ENCODE results near the gene AMN1.
"Not testable (repeated sequence)": the region's sequence is repeated elsewhere in the genome, so short reads cannot be mapped to it uniquely, and the experiment has no call there.

The AMN1 gene

DNA sequence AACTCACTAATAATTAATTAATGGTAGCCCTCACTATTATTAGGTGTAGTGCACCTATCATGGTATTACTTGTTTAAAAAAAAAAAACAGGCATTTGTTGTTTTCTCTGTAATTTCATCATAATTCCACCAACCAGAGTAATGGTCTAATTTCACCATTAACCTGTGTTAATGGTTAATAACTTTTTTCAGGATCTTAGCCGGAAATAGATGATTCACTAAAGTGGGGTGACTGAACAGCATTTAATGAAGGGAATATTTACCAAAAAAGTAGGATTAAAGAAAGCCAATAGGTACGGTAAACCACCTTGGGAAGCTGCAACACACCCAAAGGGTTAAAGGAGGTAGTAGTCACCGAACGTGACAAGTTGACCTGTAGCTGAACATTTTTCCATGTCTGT, 56.3 kb downstream of the AMN1 start:
- DNase-seq: no peak

DNA sequence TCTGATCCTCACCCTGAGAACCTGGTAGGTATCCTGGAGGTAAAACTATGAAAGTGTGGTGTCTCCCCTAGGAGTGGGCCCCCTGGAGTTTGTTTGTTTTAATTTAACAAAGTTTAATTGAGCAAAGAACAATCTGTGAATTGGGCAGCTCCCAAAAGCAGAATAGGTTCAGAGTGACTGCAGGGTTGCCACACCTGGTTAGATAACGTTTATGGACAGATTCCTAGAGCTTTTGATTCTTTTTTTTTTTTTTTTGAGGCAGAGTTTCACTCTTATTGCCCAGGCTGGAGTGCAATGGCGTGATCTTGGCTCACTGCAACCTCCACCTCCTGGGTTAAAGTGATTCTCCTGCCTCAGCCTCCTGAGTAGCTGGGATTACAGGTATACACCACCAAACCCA, 59.2 kb downstream of the AMN1 start:
- not testable (repeated sequence) for DNase-seq

DNA sequence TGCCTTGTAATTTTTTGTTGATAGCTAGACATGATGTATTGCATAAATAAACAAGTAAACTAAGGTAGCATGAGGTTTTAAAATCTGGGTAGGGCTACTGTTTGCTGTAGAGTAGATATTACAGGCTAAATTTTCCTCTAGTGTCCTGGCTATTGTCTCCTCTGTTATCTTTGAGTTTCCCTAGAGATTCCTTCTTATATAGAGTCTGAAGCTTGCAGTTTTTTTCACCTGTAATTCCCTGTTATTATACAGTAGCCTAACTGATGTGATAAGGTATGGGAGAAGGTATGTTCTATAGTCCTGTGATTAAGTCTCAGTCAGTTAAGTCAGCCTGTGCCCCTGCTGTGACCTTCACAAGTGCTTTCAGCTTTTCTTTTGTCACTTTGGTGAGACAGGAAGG, 59.8 kb downstream of the AMN1 start:
- no peak for DNase-seq

DNA sequence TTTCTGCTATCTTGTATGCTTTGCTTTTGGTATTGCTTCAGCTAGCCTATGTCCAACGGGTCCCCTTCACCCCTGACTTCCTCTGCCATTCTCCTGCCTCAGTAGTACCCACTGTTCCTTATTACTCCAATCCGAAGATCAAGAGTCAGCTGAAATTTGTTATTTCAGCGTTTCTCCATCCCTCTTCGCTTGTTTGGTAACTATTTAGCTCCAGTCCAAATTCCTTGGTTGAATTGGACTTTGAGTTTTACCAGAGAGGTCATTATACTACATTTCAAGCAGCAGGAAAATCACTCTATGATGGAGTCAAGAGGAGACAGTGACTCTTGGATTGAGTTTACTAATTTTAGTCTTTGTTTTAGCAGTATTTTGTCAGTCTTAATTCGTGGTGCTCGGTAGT, 64.8 kb downstream of the AMN1 start:
- no peak for DNase-seq

DNA sequence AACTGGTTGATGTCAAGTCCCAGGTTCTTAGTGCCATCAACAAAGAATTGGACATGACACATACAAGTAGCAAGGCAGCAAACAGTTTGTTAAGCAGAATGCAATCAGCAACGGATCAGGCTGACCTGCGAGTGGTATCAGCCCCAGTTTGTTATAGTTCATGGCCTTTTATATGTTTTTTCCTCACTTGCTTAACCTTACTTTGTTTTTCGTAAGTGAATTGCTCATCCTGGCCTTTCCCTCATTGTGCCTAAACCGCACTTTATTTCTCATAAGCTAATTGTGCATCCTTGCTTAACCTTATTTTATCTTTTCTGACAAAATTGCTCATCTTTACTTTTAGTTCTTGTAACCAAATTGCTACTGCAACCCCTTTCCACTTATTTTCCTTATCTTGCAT, 65.2 kb downstream of the AMN1 start:
- no peak for DNase-seq

DNA sequence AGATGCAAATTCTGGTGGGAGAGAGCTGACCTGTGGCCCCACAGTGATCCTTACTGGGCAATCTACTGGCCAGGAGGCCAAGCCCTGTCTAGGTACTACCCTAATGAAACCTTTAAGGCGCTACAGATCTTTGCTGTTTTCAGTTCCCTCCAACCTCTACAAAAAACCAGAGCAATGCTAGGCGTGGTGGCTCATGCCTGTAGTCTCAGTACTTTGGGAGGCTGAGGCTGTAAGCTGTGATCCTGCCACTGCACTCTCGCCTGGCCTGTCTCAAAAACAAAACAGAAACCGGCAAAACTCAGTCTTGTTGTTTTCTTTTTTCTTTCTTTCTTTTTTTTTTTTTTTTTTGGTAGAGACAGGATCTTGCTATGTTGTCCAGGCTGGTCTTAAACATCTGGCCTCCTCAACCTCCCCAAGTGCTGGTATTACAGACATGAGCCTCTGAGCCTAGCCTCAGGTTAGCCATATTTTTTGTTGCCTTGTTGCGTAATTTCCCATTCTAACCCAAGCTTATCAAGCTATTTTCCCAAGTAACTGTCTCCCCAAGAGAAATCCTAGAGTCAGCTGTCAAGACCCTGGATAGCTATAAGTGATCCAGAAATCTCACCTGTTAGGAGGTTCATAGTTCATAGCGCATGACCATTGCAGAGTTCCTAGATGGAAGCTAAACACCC, 66.5 kb downstream of the AMN1 start:
- DNase-seq: no peak

DNA sequence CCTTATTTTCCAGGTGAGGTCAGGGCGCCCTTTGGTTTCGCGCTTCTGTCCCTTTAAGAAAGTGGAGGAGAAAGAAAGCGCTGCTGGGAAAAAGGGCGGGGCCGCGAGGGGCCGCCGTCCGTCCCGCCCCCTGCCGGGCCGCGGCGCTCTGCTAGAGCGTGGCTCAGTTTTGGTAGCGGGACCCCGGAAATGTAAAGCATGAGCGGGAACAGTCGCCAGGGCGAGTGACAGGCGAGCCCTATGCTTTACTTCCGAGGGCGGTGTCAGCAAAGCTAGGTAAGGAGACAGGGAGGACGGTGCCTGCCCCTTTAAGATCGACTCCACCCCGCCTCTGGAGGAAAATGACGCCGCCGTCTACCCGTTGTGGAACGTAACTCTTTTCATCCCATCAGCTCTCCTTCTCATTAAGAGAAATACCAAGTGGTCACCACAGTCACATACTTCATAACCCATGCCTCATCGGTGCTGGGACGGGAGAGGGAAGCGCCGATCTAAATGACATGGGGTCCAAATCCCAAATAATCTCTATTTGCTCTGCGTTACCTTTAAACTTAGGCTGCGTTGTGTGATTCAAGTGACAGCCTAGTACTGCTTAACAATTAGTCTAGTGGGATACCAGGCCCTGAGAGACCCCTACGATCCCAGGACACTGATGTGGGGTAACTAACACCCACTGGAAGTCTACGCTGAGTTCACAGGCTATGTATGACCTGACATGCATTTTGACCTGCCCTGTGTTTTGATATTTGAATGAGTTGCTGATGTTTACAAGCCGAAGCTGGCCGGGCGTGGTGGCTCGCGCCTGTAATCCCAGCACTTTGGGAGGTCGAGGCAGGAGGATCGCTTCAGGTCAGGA, 69.5 kb downstream of the AMN1 start, which contains the start of gene ETFBKMT:
Gene ETFBKMT (plus strand): TSS at position 602 of the 856 bp plus-strand sequence. CDS start 2,266 bp downstream, outside the sequence.
- peak; percentile 95 to 98 for DNase-seq

DNA sequence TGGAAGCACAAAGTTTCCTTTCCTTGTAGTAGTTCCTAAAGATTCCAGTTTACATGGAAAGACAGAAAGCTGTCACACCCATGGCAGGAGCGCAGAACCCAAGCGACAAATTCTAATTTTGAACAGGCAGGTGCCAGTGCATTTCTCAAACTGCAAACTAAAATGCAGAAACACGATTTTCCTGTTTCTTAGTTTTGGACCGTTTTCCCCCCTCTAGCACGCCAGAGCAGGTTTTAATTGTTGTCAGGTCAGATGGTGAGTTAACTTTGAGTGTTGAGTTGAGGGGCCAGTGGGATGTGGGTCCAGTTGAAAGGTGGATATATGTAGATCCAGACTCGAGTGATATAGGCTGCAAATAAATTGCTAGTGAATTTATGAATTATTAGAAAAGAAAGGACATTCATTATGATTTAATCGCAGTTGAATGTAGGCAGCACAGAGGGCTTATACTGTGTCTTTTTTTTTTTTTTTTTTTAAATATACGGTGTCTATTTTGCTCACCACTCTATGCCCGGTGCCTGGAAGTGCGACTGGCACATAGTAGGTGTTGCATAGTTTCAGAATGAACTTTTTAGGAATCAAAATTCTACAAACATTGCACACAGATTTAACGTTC, 70.2 kb downstream of the AMN1 start:
- DNase-seq: no peak

DNA sequence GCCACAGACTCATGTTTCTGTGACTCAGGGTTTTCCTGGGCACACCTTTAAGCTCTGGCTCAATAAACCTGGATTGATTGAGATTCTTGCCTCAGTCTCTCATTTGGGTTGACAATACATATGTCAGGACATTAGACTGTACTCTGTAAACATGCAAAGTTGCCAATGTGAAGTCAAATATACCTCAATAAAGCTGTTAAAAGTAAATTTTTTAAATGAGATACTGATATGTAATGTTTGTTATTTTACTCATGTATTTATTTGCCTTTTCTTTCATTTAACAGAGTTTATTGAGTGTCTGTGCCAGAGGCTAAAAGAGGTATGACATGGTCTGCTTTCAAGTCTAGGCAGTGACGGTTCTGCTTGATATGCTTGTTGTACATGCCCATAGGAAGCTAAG, 73.0 kb downstream of the AMN1 start:
- no peak for DNase-seq

DNA sequence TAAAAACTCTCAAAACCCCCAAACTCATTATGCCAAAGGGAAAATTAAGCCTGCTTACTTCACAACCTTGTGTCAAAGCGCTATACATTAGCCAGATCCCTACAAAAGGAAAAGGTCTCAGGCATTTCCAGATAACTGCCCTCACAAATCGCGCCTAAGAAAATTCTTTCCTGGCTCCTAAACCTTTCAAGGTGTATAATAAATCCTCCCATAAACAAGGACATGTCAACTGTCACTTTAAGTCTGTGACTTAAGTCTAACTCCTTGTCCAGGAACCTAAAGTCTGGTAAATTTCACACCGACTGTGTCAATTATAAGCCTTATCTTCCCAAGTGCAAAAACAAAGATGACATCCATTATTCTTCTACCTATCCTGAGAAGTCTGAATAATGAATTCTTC, 73.6 kb downstream of the AMN1 start:
- DNase-seq: no peak

DNA sequence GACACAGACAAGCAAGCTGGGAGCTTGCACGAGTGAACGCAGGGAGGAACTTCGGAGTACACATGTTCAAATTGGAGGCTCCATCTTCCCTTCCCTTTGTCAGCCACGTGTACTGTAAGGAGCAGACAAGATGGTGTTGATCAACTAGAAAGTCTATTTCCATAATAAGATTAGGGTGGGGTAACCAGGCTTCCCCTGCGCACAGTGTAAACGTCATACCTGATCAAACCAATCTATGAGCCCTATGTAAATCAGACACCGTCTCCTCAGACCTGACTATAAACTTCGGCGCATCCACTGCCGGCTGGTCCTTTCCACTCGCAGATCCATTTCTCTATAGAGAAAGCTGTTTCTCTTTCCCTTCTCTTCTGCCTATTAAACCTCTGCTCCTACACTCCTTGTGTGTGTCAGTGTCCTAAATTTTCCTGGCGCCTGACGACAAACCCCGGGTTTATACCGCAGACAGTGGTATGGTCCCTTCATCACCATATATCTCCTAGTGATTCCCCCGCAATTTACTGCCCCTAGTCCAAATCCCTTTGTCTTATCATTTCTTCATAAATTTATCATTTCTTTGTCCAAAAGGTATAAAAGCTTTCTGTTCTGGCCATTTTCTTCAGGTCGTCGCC, 76.8 kb downstream of the AMN1 start:
- no peak for DNase-seq

DNA sequence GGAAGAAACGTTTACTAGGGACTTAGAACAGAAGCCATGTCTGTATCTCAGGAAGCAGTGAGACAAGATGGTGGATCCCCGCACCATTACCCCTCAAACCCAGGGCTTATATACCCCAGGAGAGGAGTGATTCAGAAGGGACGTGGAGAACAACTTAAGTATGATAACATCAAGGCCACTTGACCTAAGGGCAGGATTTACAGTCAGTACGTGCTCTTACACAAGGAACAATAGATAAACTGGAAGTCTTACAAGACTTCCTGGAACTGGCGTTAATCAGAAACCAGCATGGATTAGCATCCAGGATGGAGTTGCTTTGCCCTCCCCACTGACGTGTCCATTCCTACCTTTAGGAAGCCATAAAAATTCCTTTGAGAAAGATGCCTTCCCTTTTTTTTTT, 77.9 kb downstream of the AMN1 start:
- DNase-seq: no peak

DNA sequence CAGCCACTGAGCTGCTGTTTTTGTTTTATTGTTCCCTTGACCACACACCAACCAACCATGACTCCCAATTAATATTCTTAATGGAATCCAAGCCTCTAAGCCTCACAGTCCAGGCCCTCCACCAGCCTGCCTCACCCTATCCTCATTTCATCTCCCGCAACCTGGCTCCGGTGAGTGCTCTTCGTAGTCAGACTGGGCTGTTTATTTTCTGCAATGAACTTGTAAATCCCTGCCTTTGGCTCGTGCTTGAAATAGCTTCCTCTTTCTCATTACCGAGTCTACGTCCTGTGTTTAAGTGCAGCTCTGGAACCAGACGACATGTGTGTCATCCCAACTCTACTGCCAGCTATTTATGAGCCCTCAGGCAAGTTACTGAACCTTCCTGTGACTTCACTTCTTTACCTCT, 81.7 kb downstream of the AMN1 start:
- DNase-seq: peak; percentile 31 to 56

DNA sequence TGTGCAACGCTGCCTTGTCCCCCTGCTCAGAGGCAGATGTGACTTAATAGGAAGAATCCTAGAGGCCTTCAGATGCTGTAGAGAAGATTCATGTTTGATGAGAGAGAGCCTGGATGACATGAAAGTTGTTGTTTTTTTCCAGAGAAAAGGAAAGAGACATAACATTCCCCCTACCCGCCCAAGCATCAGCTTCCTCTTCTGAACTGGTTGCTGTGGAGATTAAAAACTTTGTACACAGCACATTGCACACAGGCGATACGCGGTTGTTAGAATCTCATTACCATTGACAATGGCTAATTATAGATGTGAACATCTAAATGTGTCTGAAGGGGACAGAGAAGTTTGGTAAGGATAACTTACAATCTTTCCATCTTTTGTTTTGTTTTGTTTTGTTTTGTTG, 82.9 kb downstream of the AMN1 start:
- DNase-seq: no peak

DNA sequence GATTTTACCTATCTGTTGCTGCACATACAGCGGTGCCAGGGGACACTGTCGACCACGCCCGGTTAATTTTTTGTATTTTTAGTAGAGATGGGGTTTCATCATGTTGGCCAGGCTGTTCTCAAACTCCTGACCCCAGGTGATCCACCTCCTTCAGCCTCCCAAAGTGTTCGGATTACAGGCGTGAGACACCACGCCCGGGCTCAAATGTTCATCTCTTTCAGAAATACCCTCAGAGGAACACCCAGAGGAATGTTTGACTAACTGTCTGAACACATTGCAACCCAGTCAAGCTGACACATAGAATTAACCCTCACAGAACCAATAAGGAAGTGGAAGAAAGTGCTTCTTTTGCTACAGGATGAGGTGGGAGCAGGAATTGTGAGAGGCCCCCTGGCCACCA, 84.3 kb downstream of the AMN1 start:
- no peak for DNase-seq

DNA sequence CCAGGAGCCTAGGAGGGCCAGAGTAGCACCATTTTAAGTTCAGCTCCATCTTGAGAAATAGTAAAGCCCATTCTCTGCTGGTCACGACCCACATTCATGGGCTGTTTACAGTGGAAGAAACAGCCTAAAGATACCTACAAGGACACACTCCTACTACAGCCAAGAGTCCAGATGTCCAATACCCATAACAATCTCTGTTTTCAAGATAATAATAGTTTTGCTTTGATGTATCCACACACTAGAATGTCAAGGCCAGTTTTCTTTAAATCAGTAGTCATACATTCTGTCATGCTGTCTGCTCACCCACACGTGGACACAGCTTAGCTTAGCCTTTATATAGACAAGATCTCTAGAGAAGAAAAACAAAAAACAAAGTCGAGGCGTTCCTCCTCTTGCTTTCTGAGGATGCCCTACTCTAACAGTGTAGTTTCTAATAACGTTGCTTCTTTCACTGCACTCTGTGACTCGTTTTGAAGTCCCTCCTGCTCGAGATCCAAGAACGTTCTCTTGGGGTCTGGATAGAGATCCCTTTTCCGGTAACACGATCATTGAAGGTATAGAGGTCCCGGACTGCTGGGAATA, 87.2 kb downstream of the AMN1 start:
- no peak for DNase-seq

DNA sequence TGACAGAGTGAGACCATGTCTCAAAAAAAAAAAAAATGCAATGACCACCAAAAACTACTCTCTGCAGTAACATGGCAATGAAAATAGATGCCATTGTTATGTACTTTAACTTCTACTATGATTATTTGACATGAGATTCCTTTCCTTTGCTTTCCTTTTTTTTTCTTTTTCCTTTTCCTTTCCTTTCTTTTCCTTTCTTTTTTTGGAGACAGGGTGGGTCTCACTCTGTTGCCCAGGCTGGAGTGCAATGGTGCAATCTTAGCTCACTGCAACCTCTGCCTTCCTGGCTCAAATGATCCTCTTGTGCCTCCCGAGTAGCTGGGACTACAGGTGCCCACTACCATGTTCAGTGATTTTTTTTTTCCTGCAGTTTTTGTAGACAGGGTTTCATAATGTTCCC, 94.2 kb downstream of the AMN1 start:
- no peak for DNase-seq

DNA sequence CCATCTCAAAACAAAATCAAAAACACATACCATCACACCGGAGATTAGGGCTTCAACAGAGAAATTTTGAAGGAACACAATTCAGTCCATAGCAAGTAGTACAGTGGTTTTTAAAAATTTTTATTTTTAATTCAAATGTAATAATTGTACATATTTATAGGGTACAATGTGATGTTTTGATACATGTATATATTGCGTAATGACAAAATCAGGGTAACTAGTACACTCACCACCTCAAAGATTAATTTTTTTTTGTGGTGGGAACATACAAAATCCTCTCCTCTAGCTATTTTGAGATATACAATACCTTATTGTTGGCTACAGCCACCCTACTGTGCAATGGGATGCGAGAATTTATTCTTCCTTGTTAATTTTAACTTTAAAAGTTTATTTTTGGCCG, 95.4 kb downstream of the AMN1 start:
- DNase-seq: no peak

DNA sequence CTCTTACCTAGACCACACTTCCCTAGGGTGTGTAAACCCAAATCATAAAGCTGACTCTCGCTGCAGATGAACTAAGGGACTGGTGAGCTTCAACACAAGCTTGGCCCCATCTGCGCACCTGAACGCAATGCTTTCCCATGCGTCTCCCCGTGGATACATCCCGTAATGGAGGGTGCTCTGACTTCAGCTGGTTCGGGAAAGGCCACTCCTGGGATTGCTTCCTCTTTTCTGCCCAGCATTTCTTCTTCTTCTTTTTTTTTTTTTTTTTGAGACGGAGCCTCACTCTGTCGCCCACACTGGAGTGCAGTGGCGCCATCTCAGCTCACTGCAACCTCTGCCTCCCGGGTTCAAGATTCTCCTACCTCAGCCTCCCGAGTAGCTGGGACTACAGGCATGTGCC, 97.0 kb downstream of the AMN1 start:
- no peak for DNase-seq

DNA sequence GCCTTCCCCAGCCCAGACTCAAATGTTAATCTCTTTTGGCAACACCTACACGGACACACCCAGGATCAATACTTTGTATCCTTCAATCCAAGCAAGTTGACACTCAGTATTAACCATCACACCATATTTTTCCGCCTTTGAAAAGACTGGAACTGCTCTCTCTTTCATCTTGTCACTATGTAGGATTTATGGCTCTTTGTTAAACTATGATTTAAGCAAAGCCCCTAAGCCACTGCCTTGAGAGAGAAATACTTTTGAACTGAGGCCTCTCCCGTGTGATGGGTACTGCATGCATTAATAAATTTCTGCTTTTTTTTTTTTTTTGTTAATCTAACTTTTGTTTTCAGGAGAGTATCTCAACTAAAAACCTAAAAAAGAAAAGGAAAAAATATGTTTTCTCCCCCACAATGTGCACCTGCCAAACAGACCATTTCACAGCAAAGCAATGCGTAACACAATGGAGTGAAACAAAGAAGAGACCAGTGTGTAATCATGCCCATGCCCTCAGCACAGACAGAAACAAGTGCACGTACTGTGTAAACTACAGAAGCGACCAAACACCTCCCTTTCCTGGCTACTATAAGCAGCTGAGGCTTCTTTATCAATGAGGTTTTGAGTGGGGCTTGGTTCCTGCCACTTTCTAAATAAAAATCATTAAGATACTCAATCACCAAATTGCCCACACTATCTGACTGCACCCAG, 97.6 kb downstream of the AMN1 start:
- DNase-seq: no peak

DNA sequence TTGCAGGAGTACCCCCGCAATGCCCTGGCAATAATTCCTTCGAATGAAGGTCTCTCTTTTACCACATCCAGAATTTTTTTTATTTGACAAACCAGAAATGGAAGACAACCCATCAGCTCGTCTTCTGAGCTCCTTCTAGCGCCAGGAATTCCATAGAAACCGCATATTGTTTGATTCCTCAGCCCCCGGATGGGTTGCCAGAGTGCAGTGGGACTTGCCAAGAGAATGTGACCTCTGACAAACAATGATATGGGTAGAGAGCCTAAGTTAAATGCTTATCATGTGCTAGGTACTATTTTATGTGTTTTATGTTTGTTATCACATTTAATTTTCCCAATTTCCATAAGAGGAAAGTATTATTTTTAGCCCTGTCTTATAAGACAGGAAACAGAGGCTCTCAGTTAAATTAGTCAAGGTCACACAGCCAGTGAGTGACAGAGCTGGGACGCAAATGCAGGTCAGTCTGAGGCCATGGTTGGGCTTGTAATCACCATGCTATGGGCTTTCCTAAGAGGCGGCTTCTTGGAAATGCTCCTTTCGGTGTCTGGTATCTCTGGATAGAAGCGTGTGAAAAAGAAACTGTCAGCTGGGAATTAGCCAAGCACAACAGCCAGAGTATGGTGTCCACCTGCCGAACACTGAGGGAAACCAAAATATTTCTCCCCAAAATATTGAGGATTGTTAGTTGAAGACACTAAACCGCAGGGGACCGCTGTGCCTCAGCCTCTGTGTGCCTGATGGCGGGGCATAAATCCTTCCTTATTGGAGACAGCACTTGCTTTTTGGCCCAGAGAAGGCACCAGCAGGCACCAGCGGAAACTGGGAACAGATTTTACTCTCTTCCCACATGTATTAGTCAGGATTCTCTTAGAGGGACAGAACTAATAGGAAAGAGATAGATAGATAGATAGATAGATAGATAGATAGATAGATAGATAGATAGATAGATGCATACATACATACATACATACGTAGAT, 98.8 kb downstream of the AMN1 start:
- DNase-seq: no peak

Measured in Kasumi-1 (cell line).